ENCODE results near the gene FUT4.
A peak's percentile ranks its signal among the peaks of the same experiment; 100 is the strongest.

The FUT4 gene

DNA sequence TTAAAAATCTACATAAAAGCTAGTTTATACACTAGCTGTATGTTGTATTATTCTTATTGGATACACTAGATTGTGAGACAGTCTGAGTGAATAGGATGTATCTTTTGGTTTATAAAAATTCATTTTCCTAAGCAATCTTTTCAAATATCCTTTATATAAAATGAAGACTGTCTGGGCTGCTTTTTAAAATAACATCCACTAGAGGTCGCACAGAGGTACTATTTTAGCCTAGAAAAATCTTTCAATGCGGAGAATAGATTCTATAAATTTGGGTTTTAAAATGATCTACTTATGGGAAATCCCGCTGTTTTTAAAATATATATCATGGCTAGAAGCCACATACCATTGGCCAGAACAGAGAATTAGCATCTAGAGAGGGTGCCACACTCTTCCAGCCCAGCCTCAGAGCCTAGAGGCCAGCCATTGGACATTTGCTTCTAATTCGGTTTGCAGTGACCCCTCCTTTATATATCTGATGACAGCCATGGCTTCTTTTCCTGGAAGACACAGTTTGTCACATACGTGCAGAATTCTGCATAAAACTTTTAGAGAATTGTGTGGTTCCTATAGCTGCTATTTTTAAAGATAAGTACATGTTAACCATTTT is 24.1 kb upstream of the FUT4 start:
- TF ChIP-seq, protein P1, sequence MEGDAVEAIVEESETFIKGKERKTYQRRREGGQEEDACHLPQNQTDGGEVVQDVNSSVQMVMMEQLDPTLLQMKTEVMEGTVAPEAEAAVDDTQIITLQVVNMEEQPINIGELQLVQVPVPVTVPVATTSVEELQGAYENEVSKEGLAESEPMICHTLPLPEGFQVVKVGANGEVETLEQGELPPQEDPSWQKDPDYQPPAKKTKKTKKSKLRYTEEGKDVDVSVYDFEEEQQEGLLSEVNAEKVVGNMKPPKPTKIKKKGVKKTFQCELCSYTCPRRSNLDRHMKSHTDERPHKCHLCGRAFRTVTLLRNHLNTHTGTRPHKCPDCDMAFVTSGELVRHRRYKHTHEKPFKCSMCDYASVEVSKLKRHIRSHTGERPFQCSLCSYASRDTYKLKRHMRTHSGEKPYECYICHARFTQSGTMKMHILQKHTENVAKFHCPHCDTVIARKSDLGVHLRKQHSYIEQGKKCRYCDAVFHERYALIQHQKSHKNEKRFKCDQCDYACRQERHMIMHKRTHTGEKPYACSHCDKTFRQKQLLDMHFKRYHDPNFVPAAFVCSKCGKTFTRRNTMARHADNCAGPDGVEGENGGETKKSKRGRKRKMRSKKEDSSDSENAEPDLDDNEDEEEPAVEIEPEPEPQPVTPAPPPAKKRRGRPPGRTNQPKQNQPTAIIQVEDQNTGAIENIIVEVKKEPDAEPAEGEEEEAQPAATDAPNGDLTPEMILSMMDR (IDR thresholded peaks at IDR 0.05; ENCODE audit: insufficient read depth, low read depth, low read length, missing control alignments), result peak; percentile 40
- H3K4me3 ChIP-seq (ENCODE audit: low read depth, low read length), result no peak overlapping the region
- DNase-seq (ENCODE audit: low read depth), result peak; percentile 18

DNA sequence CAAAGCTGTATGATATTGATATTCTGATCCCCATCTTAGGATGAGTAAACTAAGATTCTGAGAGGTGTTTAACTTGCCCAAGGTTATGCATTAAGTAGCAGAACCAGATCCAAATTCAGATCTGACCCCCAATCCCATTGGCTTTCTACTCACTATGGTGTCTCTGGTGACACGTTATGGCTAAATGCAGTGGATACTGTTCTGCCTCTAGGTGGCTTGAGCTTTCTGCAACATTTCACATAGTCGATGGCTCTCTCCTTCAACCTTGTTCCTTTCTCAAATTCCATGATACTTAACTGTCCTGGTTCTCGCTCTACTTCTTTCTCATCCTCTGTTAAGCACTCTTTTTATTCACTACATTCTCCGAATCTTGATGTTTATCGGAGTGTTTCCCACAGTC is 22.0 kb upstream of the FUT4 start:
- TF ChIP-seq, protein P1 (IDR thresholded peaks at IDR 0.05; ENCODE audit: insufficient read depth, low read depth, low read length, missing control alignments), result peak; percentile 45
- no peak overlapping the region for H3K4me3 ChIP-seq (ENCODE audit: low read depth, low read length)
- DNase-seq (ENCODE audit: low read depth), result peak; percentile 21

DNA sequence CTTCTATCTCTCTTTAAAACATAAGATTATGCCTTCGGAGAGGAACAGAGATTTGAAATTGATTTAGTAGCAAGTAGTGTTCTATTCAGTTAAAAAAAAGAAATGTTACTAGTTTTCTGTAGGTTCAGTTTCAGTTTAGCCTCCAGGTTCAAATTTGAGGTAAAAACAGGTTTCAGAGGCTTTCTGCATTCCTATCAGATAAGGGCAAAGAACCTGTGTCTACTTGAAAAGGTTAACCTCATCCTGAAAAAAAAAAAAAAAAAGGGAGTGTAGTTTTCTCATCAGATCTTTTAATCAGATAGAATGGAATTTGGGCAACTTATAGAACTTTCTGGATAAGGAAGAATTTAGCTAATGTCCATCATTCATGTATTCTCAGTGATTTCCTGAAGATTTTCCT is 19.4 kb upstream of the FUT4 start:
- TF ChIP-seq, protein P1 (IDR thresholded peaks at IDR 0.05; ENCODE audit: insufficient read depth, low read depth, low read length, missing control alignments), result no peak
- DNase-seq (ENCODE audit: low read depth), result no peak
- H3K4me3 ChIP-seq (ENCODE audit: low read depth, low read length), result no peak overlapping the region

DNA sequence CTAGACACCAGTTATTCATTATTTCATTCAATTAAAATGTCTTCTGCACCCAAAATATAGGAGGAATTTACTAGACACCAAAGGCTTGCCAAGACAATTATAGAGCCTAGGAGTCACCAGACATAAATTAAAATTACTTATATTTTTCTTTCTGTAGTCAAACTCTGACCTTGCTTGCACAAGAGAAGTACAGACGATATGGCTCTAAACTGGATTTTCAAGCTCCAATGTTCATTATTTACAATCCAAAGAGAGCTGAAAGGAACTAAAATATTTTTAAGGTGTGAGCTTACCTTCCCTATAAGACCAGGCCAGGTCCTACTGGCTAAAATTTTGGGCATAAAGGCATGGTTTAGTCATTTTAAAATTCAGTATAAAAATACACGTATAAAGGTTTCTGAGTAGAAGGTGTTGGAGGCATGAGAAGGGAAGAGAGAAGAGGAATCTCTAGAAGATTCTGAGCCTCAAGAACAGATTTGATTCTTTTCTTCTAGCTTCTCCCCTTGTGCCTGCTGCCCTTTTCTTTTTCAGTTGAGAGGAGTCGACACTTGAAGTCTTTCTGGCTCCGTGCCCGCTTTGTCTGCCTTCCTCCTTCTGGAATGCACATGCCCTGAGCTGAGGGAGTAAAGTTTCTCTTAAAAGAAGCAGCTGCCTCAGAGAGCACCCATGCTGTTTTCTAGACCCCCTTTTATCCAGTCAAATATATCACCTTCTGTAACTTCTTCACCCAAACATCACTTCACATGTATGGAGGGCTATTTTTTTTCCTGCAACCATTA is 18.0 kb upstream of the FUT4 start:
- TF ChIP-seq, protein P1 (IDR thresholded peaks at IDR 0.05; ENCODE audit: insufficient read depth, low read depth, low read length, missing control alignments), result no peak
- H3K4me3 ChIP-seq (ENCODE audit: low read depth, low read length), result no peak overlapping the region
- DNase-seq (ENCODE audit: low read depth), result no peak

DNA sequence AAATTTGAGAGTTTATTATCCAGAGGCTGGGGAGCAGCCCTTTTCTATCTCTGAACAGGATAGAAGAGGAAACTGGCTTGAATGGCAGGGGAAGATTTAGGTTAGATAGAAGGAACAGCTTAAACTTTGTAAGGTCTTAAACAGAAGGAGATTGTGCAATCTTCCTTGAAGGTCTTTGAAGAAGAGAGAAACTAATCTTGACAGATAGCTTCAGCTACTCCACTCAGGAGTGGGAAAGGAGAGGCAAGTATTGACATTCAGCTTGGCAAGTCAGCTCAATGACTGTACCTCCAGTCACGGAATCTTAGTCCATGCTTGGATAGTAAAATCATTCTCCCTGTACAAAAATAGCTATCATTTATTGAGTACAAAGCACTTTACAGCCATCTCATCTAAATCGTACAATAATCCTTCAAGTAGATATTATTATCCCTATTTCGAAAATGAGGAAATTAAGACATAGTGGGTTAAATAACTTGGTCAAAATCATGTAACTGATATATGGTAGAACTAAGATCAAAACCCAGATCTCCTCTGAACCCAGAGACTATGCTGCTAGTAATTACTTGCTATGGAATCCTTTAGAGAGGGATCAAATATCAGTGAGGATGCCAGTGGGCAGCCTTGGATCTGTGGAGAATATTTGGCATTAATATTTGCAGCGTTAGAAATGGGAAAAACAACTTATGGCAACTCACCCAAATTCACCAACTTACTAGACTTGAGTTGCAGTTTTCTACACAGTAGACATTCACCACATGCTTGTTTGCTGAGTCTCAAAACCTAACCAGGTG is 16.9 kb upstream of the FUT4 start:
- TF ChIP-seq, protein P1 (IDR thresholded peaks at IDR 0.05; ENCODE audit: insufficient read depth, low read depth, low read length, missing control alignments), result no peak
- no peak overlapping the region for H3K4me3 ChIP-seq (ENCODE audit: low read depth, low read length)
- no peak for DNase-seq (ENCODE audit: low read depth)

DNA sequence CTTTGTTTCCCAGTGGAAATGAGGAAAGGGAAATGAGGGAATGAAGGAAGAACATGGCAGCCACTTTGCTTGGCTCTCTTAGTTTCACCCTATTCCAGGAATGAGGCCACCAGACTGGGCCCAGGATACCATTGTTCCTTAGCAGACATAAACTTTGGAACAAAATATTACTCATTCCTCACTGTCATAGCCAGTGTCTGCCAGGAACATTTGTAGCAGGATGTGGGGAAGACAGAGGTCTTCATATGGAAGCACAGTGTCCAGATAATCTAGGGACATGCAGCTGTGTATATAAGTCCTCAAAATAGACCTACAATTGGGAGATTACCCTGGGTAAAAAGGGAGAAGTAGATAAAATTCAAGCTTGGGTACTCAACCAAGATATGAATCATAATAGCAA is 15.2 kb upstream of the FUT4 start:
- no peak overlapping the region for H3K4me3 ChIP-seq (ENCODE audit: low read depth, low read length)
- TF ChIP-seq, protein P1 (IDR thresholded peaks at IDR 0.05; ENCODE audit: insufficient read depth, low read depth, low read length, missing control alignments), result no peak
- no peak for DNase-seq (ENCODE audit: low read depth)
